HEK293T (cell line): ENCODE results near the gene CILP2.

Source experiments
- CTCF ChIA-PET: fragments of 350-600 bp; formaldehyde crosslinking; extraction: SDS; loops from one replicate; lab custom pipeline; 2021; ENCODE audit warnings: antibody characterized with exemption, inconsistent platforms; lab: Yijun Ruan, JAX
- POLR2A ChIA-PET: fragments of 350-600 bp; formaldehyde crosslinking; extraction: SDS; loops from one replicate; lab custom pipeline; 2020; ENCODE audit warnings: antibody characterized with exemption, inconsistent platforms; lab: Yijun Ruan, JAX
- DNase-seq: peaks from one replicate; pipeline ENCODE4 v3.0.0; 2012; ENCODE audit warnings: mixed read lengths; ENCODE audit errors: extremely low spot score
- ARNT ChIP-seq: fragments of 450-650 bp; IDR thresholded peaks from 2 replicates; pipeline ENCODE4 v1.6.1; 2017; ENCODE audit warnings: mild to moderate bottlenecking
- BHLHE40 ChIP-seq: fragments of 450-650 bp; IDR thresholded peaks from 2 replicates; pipeline ENCODE4 v1.6.1; 2016; ENCODE audit warnings: mild to moderate bottlenecking, moderate library complexity, borderline replicate concordance
- CTBP1 ChIP-seq: fragments of 450-650 bp; IDR thresholded peaks from 2 replicates; pipeline ENCODE4 v1.6.1; 2016; ENCODE audit warnings: borderline replicate concordance
- ELF4 ChIP-seq: fragments of 450-650 bp; IDR thresholded peaks from 2 replicates; pipeline ENCODE4 v1.6.1; 2017; ENCODE audit warnings: antibody characterized with exemption
- FOXA1 ChIP-seq: fragments of 450-650 bp; IDR thresholded peaks from 2 replicates; pipeline ENCODE4 v1.6.1; 2016; ENCODE audit warnings: mild to moderate bottlenecking
- FOXK2 ChIP-seq: fragments of 450-650 bp; IDR thresholded peaks from 2 replicates; pipeline ENCODE4 v1.6.1; 2016; ENCODE audit warnings: mild to moderate bottlenecking
- FOXM1 ChIP-seq: fragments of 450-650 bp; IDR thresholded peaks from 2 replicates; pipeline ENCODE4 v1.6.1; 2017; ENCODE audit warnings: mild to moderate bottlenecking, borderline replicate concordance
- HDGF ChIP-seq: fragments of 450-650 bp; IDR thresholded peaks from 2 replicates; pipeline ENCODE4 v1.6.1; 2017; ENCODE audit warnings: antibody characterized with exemption, borderline replicate concordance
- L3MBTL2 ChIP-seq: fragments of 450-650 bp; conservative IDR thresholded peaks from 2 replicates; pipeline ENCODE4 v1.6.1; 2016; ENCODE audit warnings: mild to moderate bottlenecking
- LEF1 ChIP-seq: fragments of 450-650 bp; IDR thresholded peaks from 2 replicates; pipeline ENCODE4 v1.6.1; 2017; ENCODE audit warnings: mild to moderate bottlenecking, borderline replicate concordance
- NFRKB ChIP-seq: fragments of 450-650 bp; IDR thresholded peaks from 2 replicates; pipeline ENCODE4 v1.6.1; 2016; ENCODE audit warnings: mild to moderate bottlenecking, moderate library complexity
- PKNOX1 ChIP-seq: fragments of 450-650 bp; IDR thresholded peaks from 2 replicates; pipeline ENCODE4 v1.6.1; 2016
- SP1 ChIP-seq: fragments of 450-650 bp; IDR thresholded peaks from 2 replicates; pipeline ENCODE4 v1.6.1; 2017
- SUZ12 ChIP-seq: fragments of 450-650 bp; IDR thresholded peaks from 2 replicates; pipeline ENCODE4 v1.6.1; 2016; ENCODE audit warnings: mild to moderate bottlenecking
- TARDBP ChIP-seq: fragments of 450-650 bp; IDR thresholded peaks from 2 replicates; pipeline ENCODE4 v1.6.1; 2016
- ZNF384 ChIP-seq: fragments of 450-650 bp; IDR thresholded peaks from 2 replicates; pipeline ENCODE4 v1.6.1; 2016

The CILP2 gene

GRCh38 chr19:19538061-19538784 lies at the start of gene CILP2:
CILP2 (plus strand) TSS chr19:19538265; CDS start chr19:19538350, 85 bp downstream.
- CTCF ChIA-PET: no interaction called here
- peak; percentile 88 for DNase-seq
- POLR2A ChIA-PET: no interaction called here
- TF ChIP-seq FOXA1 (no peak), SP1 (no peak), NFRKB (no peak), CTBP1 (no peak)

- ChIA-PET POLR2A (interaction anchor here (1.6 to 1.7 kb wide), 2 partner anchors 104 to 124 kb away, joined by 5 to 6 read pairs; no protein-coding TSS in a partner anchor), CTCF (interaction anchor here (1.0 to 4.2 kb wide), 4 partner anchors 10 to 128 kb away, joined by 3 to 19 read pairs (median 8); no protein-coding TSS in a partner anchor)
- TF ChIP-seq SP1 (no peak), TARDBP (no peak), PKNOX1 (peak; percentile 63)
- DNase-seq: peak; percentile 65
Measured at GRCh38 chr19:19488875-19489690, 49.0 kb upstream of the CILP2 start.

DNA sequence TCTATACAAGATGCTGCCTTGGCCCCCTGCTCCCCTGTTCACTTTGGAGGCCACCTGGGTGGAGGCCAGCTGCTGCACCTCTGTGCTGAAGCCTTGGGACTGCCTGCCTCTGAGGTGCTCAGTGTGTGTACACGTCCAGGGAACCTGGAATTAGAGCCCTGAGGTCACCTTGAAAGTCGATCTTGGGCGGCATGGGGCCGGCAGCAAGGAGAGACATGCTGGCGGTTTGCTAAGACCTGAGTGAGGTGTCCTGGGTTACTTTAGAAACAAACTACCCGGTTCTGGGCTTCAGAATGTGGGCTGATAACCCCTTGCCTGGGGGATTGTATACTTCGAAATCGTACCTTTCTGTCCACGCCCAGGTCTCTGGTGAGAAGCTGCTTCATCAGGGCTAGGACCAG lies 48.3 kb upstream of the CILP2 start:
- ChIA-PET CTCF (interaction anchor here (0.6 to 4.2 kb wide), 6 partner anchors 11 to 316 kb away, joined by 3 to 19 read pairs (median 6); no protein-coding TSS in a partner anchor), POLR2A (interaction anchor here (1.6 to 1.7 kb wide), 2 partner anchors 104 to 125 kb away, joined by 5 to 6 read pairs; no protein-coding TSS in a partner anchor)
- no peak for DNase-seq
- TF ChIP-seq SP1 (no peak), NFRKB (no peak), FOXM1 (no peak), ARNT (no peak), FOXA1 (no peak), CTBP1 (no peak), TARDBP (no peak)

- DNase-seq: peak; percentile 85
- ChIA-PET POLR2A (interaction anchor here (1.6 to 1.7 kb wide), 3 partner anchors 85 to 126 kb away, joined by 5 to 8 read pairs (median 6); partner anchors contain the start of gene GATAD2A), CTCF (interaction anchor here (0.6 to 4.2 kb wide), 9 partner anchors 11 to 316 kb away, joined by 3 to 19 read pairs (median 4); no protein-coding TSS in a partner anchor)
- no peak for TF ChIP-seq SP1
- peak; percentile 43; the same call in 1 of the 2 replicates for TF ChIP-seq ZNF384
Measured at GRCh38 chr19:19490214-19490968, 47.7 kb upstream of the CILP2 start.

GRCh38 chr19:19491321-19492025 lies 46.6 kb upstream of the CILP2 start:
- TF ChIP-seq ARNT: no peak
- TF ChIP-seq SUZ12: no peak
- no peak for TF ChIP-seq FOXA1
- no peak for TF ChIP-seq L3MBTL2
- no peak for TF ChIP-seq LEF1
- TF ChIP-seq CTBP1: no peak
- no peak for TF ChIP-seq FOXK2
- TF ChIP-seq ELF4: no peak
- TF ChIP-seq HDGF: no peak
- no peak for TF ChIP-seq FOXM1
- no peak for TF ChIP-seq NFRKB
- TF ChIP-seq TARDBP: no peak
- TF ChIP-seq PKNOX1: no peak
- TF ChIP-seq ZNF384: no peak
- no peak for TF ChIP-seq BHLHE40
- no peak for TF ChIP-seq SP1
- DNase-seq: no peak
- POLR2A ChIA-PET: interaction anchor here (1.7 kb wide), 1 partner anchor 86 kb away, joined by 8 read pairs; the partner anchor contains the start of gene GATAD2A
- CTCF ChIA-PET: interaction anchor here (0.6 to 4.2 kb wide), 2 partner anchors 127 to 288 kb away, joined by 3 to 19 read pairs; no protein-coding TSS in a partner anchor

DNA sequence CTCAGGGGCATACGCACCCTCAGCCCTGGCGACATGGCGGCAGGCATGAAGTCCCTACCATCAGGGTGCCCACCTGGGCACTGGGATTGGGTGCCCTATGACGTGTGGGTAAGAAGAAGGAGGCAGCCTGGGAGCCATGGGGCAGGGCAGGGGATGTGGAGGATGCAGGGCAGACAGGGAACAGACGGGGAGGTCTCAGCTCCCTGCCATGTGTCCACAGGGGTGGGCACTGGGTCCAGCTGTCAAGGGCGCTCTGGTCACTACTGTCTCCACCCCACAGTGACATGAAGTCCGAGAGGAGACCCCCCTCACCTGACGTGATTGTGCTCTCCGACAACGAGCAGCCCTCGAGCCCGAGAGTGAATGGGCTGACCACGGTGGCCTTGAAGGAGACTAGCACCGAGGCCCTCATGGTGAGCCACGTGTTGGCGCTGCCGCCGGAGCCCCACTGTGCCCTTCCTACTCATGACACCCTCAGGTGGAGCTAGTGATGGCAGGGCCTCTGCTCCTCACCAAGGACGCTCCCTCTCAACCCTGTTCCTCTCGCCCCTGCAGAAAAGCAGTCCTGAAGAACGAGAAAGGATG lies 45.9 kb upstream of the CILP2 start:
- DNase-seq: no peak
- CTCF ChIA-PET: no interaction called here
- POLR2A ChIA-PET: no interaction called here
- TF ChIP-seq L3MBTL2: no peak
- no peak for TF ChIP-seq LEF1
- no peak for TF ChIP-seq ARNT
- no peak for TF ChIP-seq FOXM1
- no peak for TF ChIP-seq NFRKB
- TF ChIP-seq HDGF: no peak
- no peak for TF ChIP-seq CTBP1
- TF ChIP-seq FOXK2: no peak
- no peak for TF ChIP-seq PKNOX1
- TF ChIP-seq FOXA1: no peak
- no peak for TF ChIP-seq TARDBP
- TF ChIP-seq ELF4: no peak
- TF ChIP-seq SUZ12: no peak
- TF ChIP-seq ZNF384: no peak
- TF ChIP-seq SP1: no peak
- no peak for TF ChIP-seq BHLHE40
